ENCODE results near the gene TXNDC17. TPM values are rescaled to one million over a fixed set of nuclear protein-coding genes. Genes with fewer than 3 reads are reported as not detected.

TXNDC17 gene
- total RNA-seq, 4 donors from 2014 or later = 70.4 to 149 (median 95.9) TPM

DNA sequence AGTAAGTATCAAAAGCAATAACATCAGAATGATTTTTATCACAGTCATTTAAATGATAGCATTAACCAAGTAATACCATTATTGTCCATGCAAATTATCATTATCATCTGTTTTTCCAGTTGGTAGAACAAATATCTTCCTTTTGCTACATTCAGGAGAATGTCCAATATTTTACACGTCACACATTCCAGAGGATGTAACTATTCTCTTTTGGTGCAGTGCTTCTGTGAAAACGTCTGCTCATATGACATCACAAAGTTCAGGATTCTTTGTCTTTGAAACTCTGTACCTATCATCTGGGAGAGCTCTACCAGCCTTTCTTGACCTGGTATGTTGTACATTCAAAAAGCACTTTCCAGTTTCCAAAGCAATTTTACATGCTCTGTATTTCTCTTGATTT, 44.3 kb upstream of the TXNDC17 start:
- Histone ChIP-seq H3K27me3 (no peaks in the 10 kb centered on the region), H3K27ac (no peak overlapping the region), H3K4me1 (peaks cover 7 to 19% of the 10 kb centered on the region in 2 donors), H3K4me3 (replicated peaks in 1 of 3) (no peak overlapping the region), H3K9me3 (no peaks in the 10 kb centered on the region), H3K36me3 (peaks cover 28 to 35% of the 10 kb centered on the region in 2 donors)
- intact Hi-C loops (cut with DNase I) = no loop called here
- 92 to 95% methylated on average over 2 of the region's 2 CpGs for WGBS, 2 donors
- no peak for TF ChIP-seq POLR2A (IDR thresholded peaks at IDR 0.05)
- TF ChIP-seq, protein P1, sequence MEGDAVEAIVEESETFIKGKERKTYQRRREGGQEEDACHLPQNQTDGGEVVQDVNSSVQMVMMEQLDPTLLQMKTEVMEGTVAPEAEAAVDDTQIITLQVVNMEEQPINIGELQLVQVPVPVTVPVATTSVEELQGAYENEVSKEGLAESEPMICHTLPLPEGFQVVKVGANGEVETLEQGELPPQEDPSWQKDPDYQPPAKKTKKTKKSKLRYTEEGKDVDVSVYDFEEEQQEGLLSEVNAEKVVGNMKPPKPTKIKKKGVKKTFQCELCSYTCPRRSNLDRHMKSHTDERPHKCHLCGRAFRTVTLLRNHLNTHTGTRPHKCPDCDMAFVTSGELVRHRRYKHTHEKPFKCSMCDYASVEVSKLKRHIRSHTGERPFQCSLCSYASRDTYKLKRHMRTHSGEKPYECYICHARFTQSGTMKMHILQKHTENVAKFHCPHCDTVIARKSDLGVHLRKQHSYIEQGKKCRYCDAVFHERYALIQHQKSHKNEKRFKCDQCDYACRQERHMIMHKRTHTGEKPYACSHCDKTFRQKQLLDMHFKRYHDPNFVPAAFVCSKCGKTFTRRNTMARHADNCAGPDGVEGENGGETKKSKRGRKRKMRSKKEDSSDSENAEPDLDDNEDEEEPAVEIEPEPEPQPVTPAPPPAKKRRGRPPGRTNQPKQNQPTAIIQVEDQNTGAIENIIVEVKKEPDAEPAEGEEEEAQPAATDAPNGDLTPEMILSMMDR (IDR thresholded peaks at IDR 0.05) = no peak
- DNase-seq = no peak

DNA sequence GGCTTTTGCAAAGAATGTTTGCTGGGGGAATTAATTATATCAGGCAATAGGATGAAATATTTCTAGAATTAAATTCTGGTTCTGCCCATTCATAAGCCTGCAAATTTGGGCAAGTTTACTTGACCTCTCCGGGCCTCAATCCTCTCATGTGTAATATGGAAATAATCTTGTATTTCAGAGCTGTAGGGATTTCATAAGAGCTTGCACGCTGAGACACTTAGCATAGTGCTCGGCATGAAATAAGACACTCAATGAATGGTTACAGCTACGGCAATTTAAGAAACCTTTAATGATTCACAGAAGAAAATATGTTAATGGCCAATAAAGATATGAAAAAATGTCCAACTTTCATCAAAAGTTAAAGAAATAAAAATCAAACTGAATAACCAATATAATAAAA, 43.9 kb upstream of the TXNDC17 start:
- intact Hi-C loops (cut with DNase I) = no loop called here
- Histone ChIP-seq H3K27me3 (no peaks in the 10 kb centered on the region), H3K4me1 (peaks cover 7 to 19% of the 10 kb centered on the region in 2 donors), H3K27ac (no peak overlapping the region), H3K9me3 (no peaks in the 10 kb centered on the region), H3K4me3 (replicated peaks in 1 of 3) (no peak overlapping the region), H3K36me3 (peaks cover 28 to 31% of the 10 kb centered on the region in 2 donors)
- 96 to 98% methylated on average over 4 of the region's 4 CpGs for WGBS, 2 donors
- TF ChIP-seq POLR2A (IDR thresholded peaks at IDR 0.05) = no peak
- TF ChIP-seq, protein P1 (IDR thresholded peaks at IDR 0.05) = no peak
- no peak for DNase-seq

DNA sequence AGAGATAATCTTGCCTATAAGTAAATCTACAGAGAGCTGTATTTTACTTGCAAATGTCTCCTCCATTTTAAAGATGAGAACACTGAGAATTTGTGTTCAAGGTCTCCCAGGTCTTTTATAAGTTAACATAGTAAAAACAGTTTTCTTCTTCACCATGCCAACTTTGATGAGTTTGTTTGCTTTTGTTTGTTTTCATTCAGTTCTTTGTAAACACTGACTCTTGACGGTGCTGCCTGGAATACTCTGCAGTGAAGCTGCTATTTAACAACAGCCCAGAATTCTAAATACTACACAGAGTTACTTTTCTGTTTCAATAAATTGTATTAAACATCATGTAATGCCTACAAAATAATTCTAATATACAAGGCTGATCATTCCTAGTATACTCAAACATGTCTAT, 43.1 kb upstream of the TXNDC17 start:
- intact Hi-C loops (cut with DNase I) = no loop called here
- H3K4me1 ChIP-seq = peaks cover 7 to 19% of the 10 kb centered on the region in 2 donors
- DNase-seq = no peak
- H3K9me3 ChIP-seq = no peaks in the 10 kb centered on the region
- H3K27ac ChIP-seq = no peak overlapping the region
- 82 to 88% methylated on average over 1 of the region's 1 CpG for WGBS, 2 donors
- no peak overlapping the region for H3K4me3 ChIP-seq (replicated peaks in 1 of 3)
- TF ChIP-seq, protein P1 (IDR thresholded peaks at IDR 0.05) = no peak
- TF ChIP-seq POLR2A (IDR thresholded peaks at IDR 0.05) = no peak
- H3K27me3 ChIP-seq = no peaks in the 10 kb centered on the region
- peaks cover 28 to 30% of the 10 kb centered on the region in 2 donors for H3K36me3 ChIP-seq

DNA sequence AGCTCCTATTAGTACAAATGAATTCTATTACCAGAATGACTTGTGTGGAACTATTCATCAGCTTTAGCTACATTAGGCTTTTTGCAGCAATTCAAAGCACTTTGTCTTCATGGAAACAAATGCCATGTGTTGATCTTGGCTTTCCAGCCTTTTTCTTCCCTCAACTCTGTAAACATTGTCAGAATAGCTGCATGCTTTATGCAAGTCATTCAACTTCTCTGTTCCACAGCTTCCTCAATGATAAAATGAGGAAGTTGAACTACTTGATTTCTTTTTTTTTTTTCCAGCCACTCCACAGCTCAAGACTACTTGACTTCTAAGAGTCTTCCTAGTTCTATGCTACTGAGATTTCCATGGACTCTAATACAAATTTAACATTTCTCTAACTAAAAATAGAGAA, 41.5 kb upstream of the TXNDC17 start:
- DNase-seq = no peak
- Histone ChIP-seq H3K36me3 (peaks cover 17 to 21% of the 10 kb centered on the region in 2 donors), H3K9me3 (no peaks in the 10 kb centered on the region), H3K4me3 (replicated peaks in 1 of 3) (no peak overlapping the region), H3K27ac (no peak overlapping the region), H3K27me3 (no peaks in the 10 kb centered on the region), H3K4me1 (peaks cover 7 to 19% of the 10 kb centered on the region in 2 donors)
- intact Hi-C loops (cut with DNase I) = no loop called here
- no peak for TF ChIP-seq POLR2A (IDR thresholded peaks at IDR 0.05)
- TF ChIP-seq, protein P1 (IDR thresholded peaks at IDR 0.05) = no peak

DNA sequence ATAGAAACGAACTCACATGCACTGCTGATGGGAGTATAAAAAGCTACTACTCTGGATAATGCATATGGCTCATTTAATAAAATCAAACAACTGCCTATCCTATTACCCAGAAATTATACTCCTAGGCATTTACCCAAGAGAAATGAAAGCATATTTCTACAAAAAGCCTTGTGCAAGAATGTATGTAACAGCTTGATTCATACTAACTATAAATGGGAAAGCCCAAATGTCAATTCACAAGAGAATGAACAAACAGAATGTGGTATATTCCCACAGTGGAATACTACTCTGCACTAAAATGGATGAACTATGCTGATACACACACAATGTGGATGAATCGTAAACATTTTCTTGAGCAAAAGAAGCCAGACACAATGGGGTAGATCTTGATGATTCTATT, 38.7 kb upstream of the TXNDC17 start:
- 97% methylated on average over 2 of the region's 2 CpGs for WGBS, 2 donors
- DNase-seq = no peak
- Histone ChIP-seq H3K27me3 (no peaks in the 10 kb centered on the region), H3K36me3 (peaks cover 16 to 22% of the 10 kb centered on the region in 2 donors), H3K4me1 (peaks cover 7 to 19% of the 10 kb centered on the region in 2 donors), H3K9me3 (no peaks in the 10 kb centered on the region), H3K27ac (no peak overlapping the region), H3K4me3 (replicated peaks in 1 of 3) (no peak overlapping the region)
- intact Hi-C loops (cut with DNase I) = no loop called here
- TF ChIP-seq, protein P1 (IDR thresholded peaks at IDR 0.05) = no peak
- TF ChIP-seq POLR2A (IDR thresholded peaks at IDR 0.05) = no peak

Data from thyroid gland (tissue), 4 donors.